ENCODE results near the gene OPN1MW.
"Not testable (repeated sequence)": the region's sequence is repeated elsewhere in the genome, so short reads cannot be mapped to it uniquely, and the experiment has no call there.

The OPN1MW gene

GRCh38 chrX:154211057-154211456 lies 28.7 kb downstream of the OPN1MW start:
- not testable (repeated sequence) for DNase-seq (ENCODE audit: low read depth in 2 of 2)

- not testable (repeated sequence) for DNase-seq (ENCODE audit: low read depth in 2 of 2)
These were observed 29.1 kb downstream of the OPN1MW start for GRCh38 chrX:154211499-154211898.

- DNase-seq (ENCODE audit: low read depth in 2 of 2): not testable (repeated sequence)
These were observed 37.1 kb downstream of the OPN1MW start, which contains the start of gene OPN1MW2 for GRCh38 chrX:154219456-154219855. OPN1MW2 (plus strand) TSS chrX:154219756; CDS start chrX:154219816, 60 bp downstream.

GRCh38 chrX:154225292-154225691 lies 42.9 kb downstream of the OPN1MW start:
- DNase-seq (ENCODE audit: low read depth in 2 of 2): not testable (repeated sequence)

- DNase-seq (ENCODE audit: low read depth in 2 of 2): not testable (repeated sequence)
These were observed 44.3 kb downstream of the OPN1MW start for GRCh38 chrX:154226706-154227105.

- not testable (repeated sequence) for DNase-seq (ENCODE audit: low read depth in 2 of 2)
These were observed 49.0 kb downstream of the OPN1MW start for GRCh38 chrX:154231443-154231842.

GRCh38 chrX:154233620-154234019 lies 51.2 kb downstream of the OPN1MW start:
- DNase-seq (ENCODE audit: low read depth in 2 of 2): not testable (repeated sequence)

- DNase-seq (ENCODE audit: low read depth in 2 of 2): not testable (repeated sequence)
These were observed 56.7 kb downstream of the OPN1MW start for GRCh38 chrX:154238939-154239559.

- DNase-seq (ENCODE audit: low read depth in 2 of 2): not testable (repeated sequence)
These were observed 57.6 kb downstream of the OPN1MW start for GRCh38 chrX:154239982-154240503.
